Measurements from ENCODE around the gene VAX1.

GRCh38 chr10:117152668-117153067 lies 14.6 kb upstream of the VAX1 start:
- TF ChIP-seq POLR2AphosphoS5 (IDR thresholded peaks at IDR 0.05): no peak
- no peak for TF ChIP-seq CTCF (IDR thresholded peaks at IDR 0.05)
- no peak for TF ChIP-seq POLR2A (IDR thresholded peaks at IDR 0.05)

Data from upper lobe of left lung (tissue), 4 donors.